MM.1S (cell line): ENCODE measurements around the gene TDRD1.

Experiments used
- DNase-seq: peaks from one replicate; pipeline ENCODE4 v3.0.0-alpha.2; 2015
- H2AFZ ChIP-seq: fragments of 300-600 bp; sonication (generic); 2 replicates; pipeline ENCODE4 v1.6.0; 2016; ENCODE audit warnings: antibody characterized with exemption, low read length
- H3F3A ChIP-seq: fragments of 300-600 bp; sonication (generic); 2 replicates; pipeline ENCODE4 v1.6.1; 2016; ENCODE audit warnings: mild to moderate bottlenecking, antibody characterized with exemption, low read length, moderate library complexity, mixed read lengths; ENCODE audit not compliant: insufficient read depth
- H3K27ac ChIP-seq: fragments of 300-600 bp; sonication (generic); 2 replicates; pipeline ENCODE4 v1.5.1; 2016; ENCODE audit warnings: mild to moderate bottlenecking, low read length
- H3K27me3 ChIP-seq: fragments of 300-600 bp; sonication (generic); replicated peaks from 2 replicates; pipeline ENCODE4 v1.6.0; 2016; ENCODE audit warnings: low read length; ENCODE audit not compliant: insufficient read depth
- H3K36me3 ChIP-seq: fragments of 300-600 bp; sonication (generic); replicated peaks from 2 replicates; pipeline ENCODE4 v1.6.1; 2016; ENCODE audit warnings: mild to moderate bottlenecking, low read length, mixed read lengths; ENCODE audit not compliant: insufficient read depth
- H3K4me1 ChIP-seq: fragments of 300-600 bp; sonication (generic); 2 replicates; pipeline ENCODE4 v1.6.1; 2016; ENCODE audit warnings: low read length, mixed read lengths
- H3K4me2 ChIP-seq: fragments of 300-600 bp; sonication (generic); 2 replicates; pipeline ENCODE4 v1.6.0; 2016; ENCODE audit warnings: low read depth, low read length
- H3K4me3 ChIP-seq: fragments of 300-600 bp; sonication (generic); 2 replicates; pipeline ENCODE4 v1.5.1; 2016; ENCODE audit warnings: low read length, mixed read lengths
- H3K79me2 ChIP-seq: fragments of 300-600 bp; sonication (generic); 2 replicates; pipeline ENCODE4 v1.6.1; 2016; ENCODE audit warnings: mixed run types, low read length, mixed read lengths
- H3K9ac ChIP-seq: fragments of 300-600 bp; sonication (generic); 2 replicates; pipeline ENCODE4 v1.6.1; 2016; ENCODE audit warnings: low read length, mixed read lengths
- H3K9me2 ChIP-seq: fragments of 300-600 bp; sonication (generic); replicated peaks from 2 replicates; pipeline ENCODE4 v1.6.1; 2016; ENCODE audit warnings: mild to moderate bottlenecking, low read length, mixed read lengths; ENCODE audit not compliant: insufficient read depth
- H3K9me3 ChIP-seq: fragments of 300-600 bp; sonication (generic); replicated peaks from 2 replicates; pipeline ENCODE4 v1.6.1; 2016; ENCODE audit warnings: mild to moderate bottlenecking, low read length, mixed read lengths; ENCODE audit not compliant: insufficient read depth
- H4K20me1 ChIP-seq: fragments of 300-600 bp; sonication (generic); 2 replicates; pipeline ENCODE4 v1.6.1; 2016; ENCODE audit warnings: mild to moderate bottlenecking, low read length, moderate library complexity, mixed read lengths; ENCODE audit not compliant: insufficient read depth
- CTCF ChIP-seq: fragments of 300-600 bp; sonication (generic); IDR thresholded peaks from 2 replicates; pipeline ENCODE4 v1.5.1; 2016; ENCODE audit warnings: antibody characterized with exemption, low read length, mixed read lengths
- EZH2 ChIP-seq: fragments of 300-600 bp; sonication (generic); optimal IDR thresholded peaks from 2 replicates; pipeline ENCODE3; 2017; ENCODE audit warnings: low read depth, mild to moderate bottlenecking, antibody characterized with exemption, low read length, mixed read lengths
- EZH2phosphoT487 ChIP-seq: fragments of 300-600 bp; sonication (generic); IDR thresholded peaks from 2 replicates; pipeline ENCODE4 v1.6.1; 2018; ENCODE audit warnings: antibody characterized with exemption, low read length

TDRD1 gene

GRCh38 chr10:114279289-114279688, 100.1 kb downstream of the TDRD1 start:
- H3K9ac ChIP-seq, result no peak overlapping the region
- no peaks in the 10 kb centered on the region for H3K79me2 ChIP-seq
- H3K4me3 ChIP-seq, result no peak overlapping the region
- H3K4me2 ChIP-seq, result no peak overlapping the region
- H3K27ac ChIP-seq, result no peak overlapping the region
- TF ChIP-seq EZH2 (no peak), CTCF (no peak), EZH2phosphoT487 (no peak)
- H4K20me1 ChIP-seq, result no peaks in the 10 kb centered on the region
- no peaks in the 10 kb centered on the region for H3K4me1 ChIP-seq
- no peaks in the 10 kb centered on the region for H3K27me3 ChIP-seq
- DNase-seq, result no peak
- H3K9me2 ChIP-seq, result no peaks in the 10 kb centered on the region
- no peaks in the 10 kb centered on the region for H3K36me3 ChIP-seq
- no peaks in the 10 kb centered on the region for H3F3A ChIP-seq
- H3K9me3 ChIP-seq, result no peaks in the 10 kb centered on the region
- no peak overlapping the region for H2AFZ ChIP-seq

GRCh38 chr10:114279901-114280644, 100.9 kb downstream of the TDRD1 start:
- no peaks in the 10 kb centered on the region for H3K36me3 ChIP-seq
- no peaks in the 10 kb centered on the region for H3K9me2 ChIP-seq
- H3K4me1 ChIP-seq, result no peaks in the 10 kb centered on the region
- H3K4me2 ChIP-seq, result no peak overlapping the region
- no peak overlapping the region for H3K4me3 ChIP-seq
- no peaks in the 10 kb centered on the region for H3K9me3 ChIP-seq
- no peak overlapping the region for H3K9ac ChIP-seq
- no peak overlapping the region for H3K27ac ChIP-seq
- no peaks in the 10 kb centered on the region for H3K27me3 ChIP-seq
- H2AFZ ChIP-seq, result no peak overlapping the region
- TF ChIP-seq EZH2phosphoT487 (no peak), CTCF (no peak), EZH2 (no peak)
- DNase-seq, result no peak
- no peaks in the 10 kb centered on the region for H4K20me1 ChIP-seq
- H3F3A ChIP-seq, result no peaks in the 10 kb centered on the region
- no peaks in the 10 kb centered on the region for H3K79me2 ChIP-seq

GRCh38 chr10:114281006-114281405, 101.9 kb downstream of the TDRD1 start:
- Histone ChIP-seq H3K79me2 (no peaks in the 10 kb centered on the region), H2AFZ (no peak overlapping the region), H3K4me1 (no peaks in the 10 kb centered on the region), H4K20me1 (no peaks in the 10 kb centered on the region), H3F3A (no peaks in the 10 kb centered on the region), H3K9me3 (no peaks in the 10 kb centered on the region), H3K9me2 (no peaks in the 10 kb centered on the region), H3K4me2 (no peak overlapping the region), H3K36me3 (no peaks in the 10 kb centered on the region), H3K27me3 (no peaks in the 10 kb centered on the region), H3K9ac (no peak overlapping the region), H3K4me3 (no peak overlapping the region), H3K27ac (no peak overlapping the region)
- DNase-seq, result no peak
- TF ChIP-seq CTCF (no peak), EZH2 (no peak)
